Panc1 (cell line): Measurements from ENCODE around the gene AKT3. TPM values are rescaled to one million over a fixed set of nuclear protein-coding genes. Genes with fewer than 3 reads are reported as not detected.

Experiments
- ATAC-seq: fragments of 200-7000 bp; cut with Tn5 transposase; 2 replicates; pipeline ENCODE4 v1.9.1; 2020; ENCODE audit warnings: mild to moderate bottlenecking, moderate library complexity
- Bru-seq: library from RNA; stranded (reverse); fragments of 400-500 nt; gene quantifications from one replicate; lab custom pipeline; 2021; lab: Mats Ljungman, UMichigan
- BruChase-seq, 2 experiments: library from RNA; stranded (reverse); fragments of 400-500 nt; gene quantifications; one replicate each; lab custom pipeline; 2021; lab: Mats Ljungman, UMichigan
- BruUV-seq: library from RNA; stranded (reverse); fragments of 400-500 nt; replicated peaks from 2 replicates; lab custom pipeline; 2021; lab: Mats Ljungman, UMichigan
- CTCF ChIA-PET: fragments of 300-600 bp; sonication (Branson Sonifier 250); formaldehyde crosslinking; loops from one replicate; lab custom pipeline; 2022; ENCODE audit warnings: antibody characterized with exemption; lab: Charles Lee
- POLR2A ChIA-PET: fragments of 300-600 bp; sonication (Branson Sonifier 250); formaldehyde crosslinking; loops from one replicate; lab custom pipeline; 2022; ENCODE audit warnings: antibody characterized with exemption; lab: Charles Lee
- DNase-seq: peaks from one replicate; pipeline ENCODE4 v3.0.0-alpha.2; 2010; ENCODE audit warnings: low read depth, low spot score
- H3K27ac ChIP-seq: 2 replicates; pipeline ENCODE4 v1.5.1; 2011; ENCODE audit warnings: mild to moderate bottlenecking, low read length, inconsistent platforms
- H3K27me3 ChIP-seq: fragments of 200-500 bp; sonication (Bioruptor generic); 2 replicates; pipeline ENCODE4 v1.6.0; 2014; ENCODE audit warnings: low read length, inconsistent platforms; ENCODE audit not compliant: control insufficient read depth, insufficient read depth
- H3K36me3 ChIP-seq: fragments of 200-500 bp; sonication (Bioruptor generic); 2 replicates; pipeline ENCODE4 v1.5.1; 2014; ENCODE audit warnings: inconsistent platforms, mild to moderate bottlenecking, low read length, moderate library complexity; ENCODE audit not compliant: control insufficient read depth, insufficient read depth
- H3K4me1 ChIP-seq: 2 replicates; pipeline ENCODE4 v1.5.1; 2011; ENCODE audit warnings: inconsistent platforms, mild to moderate bottlenecking, low read length, moderate library complexity; ENCODE audit not compliant: control insufficient read depth, insufficient read depth
- H3K4me3 ChIP-seq, 2 experiments: 2 replicates each; pipeline ENCODE4 v1.5.1; 2011 to 2012; ENCODE audit warnings: low read depth in 2 of 2, low read length in 2 of 2, mild to moderate bottlenecking in 2 of 2, inconsistent platforms in 1 of 2, moderate library complexity in 1 of 2
- H3K9me3 ChIP-seq: fragments of 200-500 bp; sonication (Bioruptor generic); 2 replicates; pipeline ENCODE4 v1.5.1; 2014; ENCODE audit warnings: low read depth, mild to moderate bottlenecking, inconsistent platforms, low read length, moderate library complexity; ENCODE audit not compliant: control insufficient read depth, insufficient read depth
- CTCF ChIP-seq: fragments of 450-650 bp; IDR thresholded peaks from 2 replicates; pipeline ENCODE4 v1.5.1; 2017; ENCODE audit warnings: mild to moderate bottlenecking
- POLR2AphosphoS5 ChIP-seq: IDR thresholded peaks from 2 replicates; pipeline ENCODE4 v1.6.1; 2012; ENCODE audit warnings: mild to moderate bottlenecking, low read depth, low read length, moderate library complexity
- SIN3A ChIP-seq: IDR thresholded peaks from 2 replicates; pipeline ENCODE4 v1.6.1; 2012; ENCODE audit warnings: low read depth, mild to moderate bottlenecking, low read length, moderate library complexity, borderline replicate concordance; ENCODE audit not compliant: insufficient read depth
- TCF7L2 ChIP-seq: IDR thresholded peaks from 2 replicates; pipeline ENCODE4 v1.6.1; 2011; ENCODE audit warnings: mild to moderate bottlenecking, low read depth, low read length, inconsistent platforms
- in situ Hi-C: cut with HindIII; loops from 2 replicates; pipeline ENCODE4 v1.10.0; 2016; ENCODE audit warnings: low sequenced_read_pairs, low pct_unique_long_range_greater_than_20kb
- intact Hi-C: fragments of 100-400 bp; cut with micrococcal nuclease; formaldehyde crosslinking; loops from one replicate; pipeline ENCODE4 v1.10.0; 2022; ENCODE audit not compliant: unreplicated experiment
- long read RNA-seq: library from polyadenylated mRNA; unstranded; transcript quantifications from one replicate; pipeline ENCODE4 v2.0.0, GENCODE V29; 2021; ENCODE audit not compliant: unreplicated experiment
- polyA plus RNA-seq: library from polyadenylated mRNA; unstranded; fragments of >200 nt; gene quantifications from one replicate; pipeline ENCODE4 v1.2.1, GENCODE V29; 2012; ENCODE audit warnings: missing spikeins; ENCODE audit not compliant: insufficient read length
- total RNA-seq: library from RNA; stranded (reverse); gene quantifications from one replicate; pipeline ENCODE4 v1.2.1, GENCODE V29; 2021; ENCODE audit not compliant: unreplicated experiment
- TF ChIP-seq, protein P1 (sequence below), 2 experiments: IDR thresholded peaks; 2 replicates each; pipeline ENCODE4 v1.6.1; 2011 to 2012; ENCODE audit warnings: low read depth in 2 of 2, control low read depth in 1 of 2, low read length in 1 of 2, mild to moderate bottlenecking in 1 of 2, moderate library complexity in 1 of 2; ENCODE audit not compliant: insufficient read depth in 1 of 2

AKT3 gene
- total RNA-seq: 11.0 TPM
- polyA plus RNA-seq: 1.1 TPM
- Bru-seq, nascent RNA: percentile 51 among the genes with signal in this experiment
- percentile 53 among the genes with signal in this experiment for BruChase-seq, experiment 1, labeled RNA remaining after a 2-hour chase
- BruChase-seq, experiment 2, labeled RNA remaining after a 6-hour chase: percentile 48 among the genes with signal in this experiment
- long read RNA-seq, partial matches to known transcripts: 0 of 7 reads
- long read RNA-seq, other reads (novel, unspliced or antisense): 7 of 7 reads

DNA sequence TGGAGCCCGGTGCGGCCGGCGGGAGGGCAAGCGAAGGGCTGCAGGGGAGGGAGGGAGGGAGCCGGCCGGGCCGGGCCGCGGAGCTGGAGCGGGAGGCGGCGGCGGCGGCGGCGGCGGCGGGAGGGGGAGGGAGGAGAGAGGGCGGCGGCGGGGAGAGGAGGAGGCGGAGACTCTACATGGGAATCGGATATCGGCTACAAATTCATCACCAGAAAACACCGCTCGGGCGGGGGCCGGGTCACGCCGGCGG lies at the start of gene AKT3:
Gene AKT3 (minus strand): TSS at position 42 of the 250 bp plus-strand sequence. CDS start 7,073 bp downstream, outside the sequence.
- POLR2A ChIA-PET: no interaction called here

DNA sequence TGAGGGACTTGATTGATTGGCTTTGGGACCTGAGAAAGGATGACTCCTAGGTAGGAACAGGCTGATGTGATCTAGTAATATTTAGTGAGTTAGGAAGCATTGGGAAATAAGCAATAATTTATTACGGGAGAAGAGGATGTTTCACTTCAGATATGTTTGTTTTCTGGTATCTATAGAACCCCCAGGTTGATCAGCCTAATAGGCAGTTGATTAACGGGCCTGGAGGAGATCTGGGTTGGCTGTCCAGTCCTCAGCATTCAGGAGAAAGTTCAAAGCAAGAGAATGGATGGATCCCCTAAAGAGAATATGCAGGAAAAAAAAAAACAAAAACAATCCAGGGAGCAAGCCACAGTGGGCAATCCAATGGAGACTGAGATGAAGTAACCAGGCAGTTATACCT lies 48.2 kb upstream of the AKT3 start:
- TF ChIP-seq, protein P1, sequence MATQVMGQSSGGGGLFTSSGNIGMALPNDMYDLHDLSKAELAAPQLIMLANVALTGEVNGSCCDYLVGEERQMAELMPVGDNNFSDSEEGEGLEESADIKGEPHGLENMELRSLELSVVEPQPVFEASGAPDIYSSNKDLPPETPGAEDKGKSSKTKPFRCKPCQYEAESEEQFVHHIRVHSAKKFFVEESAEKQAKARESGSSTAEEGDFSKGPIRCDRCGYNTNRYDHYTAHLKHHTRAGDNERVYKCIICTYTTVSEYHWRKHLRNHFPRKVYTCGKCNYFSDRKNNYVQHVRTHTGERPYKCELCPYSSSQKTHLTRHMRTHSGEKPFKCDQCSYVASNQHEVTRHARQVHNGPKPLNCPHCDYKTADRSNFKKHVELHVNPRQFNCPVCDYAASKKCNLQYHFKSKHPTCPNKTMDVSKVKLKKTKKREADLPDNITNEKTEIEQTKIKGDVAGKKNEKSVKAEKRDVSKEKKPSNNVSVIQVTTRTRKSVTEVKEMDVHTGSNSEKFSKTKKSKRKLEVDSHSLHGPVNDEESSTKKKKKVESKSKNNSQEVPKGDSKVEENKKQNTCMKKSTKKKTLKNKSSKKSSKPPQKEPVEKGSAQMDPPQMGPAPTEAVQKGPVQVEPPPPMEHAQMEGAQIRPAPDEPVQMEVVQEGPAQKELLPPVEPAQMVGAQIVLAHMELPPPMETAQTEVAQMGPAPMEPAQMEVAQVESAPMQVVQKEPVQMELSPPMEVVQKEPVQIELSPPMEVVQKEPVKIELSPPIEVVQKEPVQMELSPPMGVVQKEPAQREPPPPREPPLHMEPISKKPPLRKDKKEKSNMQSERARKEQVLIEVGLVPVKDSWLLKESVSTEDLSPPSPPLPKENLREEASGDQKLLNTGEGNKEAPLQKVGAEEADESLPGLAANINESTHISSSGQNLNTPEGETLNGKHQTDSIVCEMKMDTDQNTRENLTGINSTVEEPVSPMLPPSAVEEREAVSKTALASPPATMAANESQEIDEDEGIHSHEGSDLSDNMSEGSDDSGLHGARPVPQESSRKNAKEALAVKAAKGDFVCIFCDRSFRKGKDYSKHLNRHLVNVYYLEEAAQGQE (IDR thresholded peaks at IDR 0.05; ENCODE audit: insufficient read depth in 1 of 2, low read depth in 2 of 2, low read length in 1 of 2): no peak
- TF ChIP-seq POLR2AphosphoS5: no peak
- TF ChIP-seq CTCF: no peak
- no peak for TF ChIP-seq SIN3A
- TF ChIP-seq TCF7L2: no peak
- BruUV-seq: no TSS peak
- Histone ChIP-seq H3K27me3 (peaks cover 6% of the 10 kb centered on the region; the same call in 1 of the 2 replicates), H3K36me3 (no peaks in the 10 kb centered on the region), H3K4me3 (no peak overlapping the region), H3K4me1 (no peaks in the 10 kb centered on the region), H3K27ac (no peak overlapping the region), H3K9me3 (no peaks in the 10 kb centered on the region)
- POLR2A ChIA-PET: no interaction called here
- CTCF ChIA-PET: no interaction called here
- no peak for ATAC-seq
- no peak for DNase-seq
- in situ Hi-C loops (no loop called here), intact Hi-C loops (no loop called here)

More for the DNA sequence above, at the start of gene AKT3:
- ATAC-seq (peak; percentile 87), DNase-seq (no peak)
- peaks cover 30% of the 10 kb centered on the region for H3K27me3 ChIP-seq
- intact Hi-C loops (no loop called here), in situ Hi-C loops (no loop called here)
- CTCF ChIA-PET: no interaction called here
- no peaks in the 10 kb centered on the region for H3K9me3 ChIP-seq
- peak within 1 kb of the TSS; percentile 58 to 60 for H3K4me3 ChIP-seq
- H3K27ac ChIP-seq: no peak within 1 kb of the TSS
- TF ChIP-seq POLR2AphosphoS5 (no peak), CTCF (no peak), TCF7L2 (no peak), SIN3A (no peak)
- TF ChIP-seq, protein P1 (IDR thresholded peaks at IDR 0.05; ENCODE audit: insufficient read depth in 1 of 2, low read depth in 2 of 2, low read length in 1 of 2): no peak
- H3K36me3 ChIP-seq: no peaks in the 10 kb centered on the region
- peaks cover 5% of the 10 kb centered on the region for H3K4me1 ChIP-seq
- BruUV-seq: no TSS peak
